ENCODE results near the gene SH3PXD2A.

- TF ChIP-seq CTCF (IDR thresholded peaks at IDR 0.05) (no peak), POLR2A (IDR thresholded peaks at IDR 0.05) (no peak)
These were observed 178.4 kb downstream of the SH3PXD2A start for GRCh38 chr10:103676851-103677417.
